ENCODE measurements around the gene TBC1D10A. TPM values are rescaled to one million over a fixed set of nuclear protein-coding genes. Genes with fewer than 3 reads are reported as not detected.

The TBC1D10A gene
- total RNA-seq, 1 experiment from 2014 or later = 12.6 TPM

DNA sequence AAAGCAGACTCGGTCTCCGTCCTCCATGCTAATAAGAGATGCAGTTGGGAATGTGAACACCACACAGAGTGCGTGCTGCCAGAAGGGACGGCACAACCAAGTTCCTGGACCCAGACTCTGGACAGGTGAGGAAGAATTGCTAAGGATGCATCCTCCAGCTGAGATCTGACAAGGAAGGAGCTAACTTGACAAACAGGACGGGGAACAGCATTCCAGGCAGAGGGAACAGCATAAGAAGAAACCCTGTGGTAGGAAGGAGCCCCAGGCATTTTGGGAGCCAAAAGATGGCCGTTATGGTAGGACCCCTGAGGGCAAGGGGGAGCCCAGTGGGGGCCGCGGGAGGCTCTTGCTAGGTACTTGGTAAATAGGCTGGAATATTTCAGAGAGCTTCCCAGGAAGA is 66.1 kb downstream of the TBC1D10A start:
- no TSS peak for BruUV-seq (replicated peaks)
- Histone ChIP-seq H3K9me3 (ENCODE audit: low read length) (no peaks in the 10 kb centered on the region), H3K36me3 (ENCODE audit: low read depth, low read length) (peaks cover 5% of the 10 kb centered on the region; the same call in 1 of the 2 replicates), H3K27me3 (ENCODE audit: low read length) (no peaks in the 10 kb centered on the region), H3K4me1 (ENCODE audit: insufficient read depth, low read length) (peaks cover 31% of the 10 kb centered on the region), H2AFZ (ENCODE audit: low read length) (no peak overlapping the region), H3F3A (ENCODE audit: low read length, unreplicated experiment) (no peaks in the 10 kb centered on the region), H4K20me1 (ENCODE audit: low read length) (no peaks in the 10 kb centered on the region), H3K9ac (ENCODE audit: low read length) (no peak overlapping the region), H3K79me2 (ENCODE audit: low read length) (peaks cover 34% of the 10 kb centered on the region), H3K27ac (ENCODE audit: low read length) (no peak overlapping the region), H3K4me3 (ENCODE audit: low read length) (no peak overlapping the region), H3K9me2 (replicated peaks; ENCODE audit: low read length) (no peaks in the 10 kb centered on the region), H3K4me2 (ENCODE audit: low read length) (no peak overlapping the region)
- no peak for DNase-seq
- ChIA-PET CTCF (no interaction called here), POLR2A (ENCODE audit: unreplicated experiment) (no interaction called here)
- TF ChIP-seq, protein P1, sequence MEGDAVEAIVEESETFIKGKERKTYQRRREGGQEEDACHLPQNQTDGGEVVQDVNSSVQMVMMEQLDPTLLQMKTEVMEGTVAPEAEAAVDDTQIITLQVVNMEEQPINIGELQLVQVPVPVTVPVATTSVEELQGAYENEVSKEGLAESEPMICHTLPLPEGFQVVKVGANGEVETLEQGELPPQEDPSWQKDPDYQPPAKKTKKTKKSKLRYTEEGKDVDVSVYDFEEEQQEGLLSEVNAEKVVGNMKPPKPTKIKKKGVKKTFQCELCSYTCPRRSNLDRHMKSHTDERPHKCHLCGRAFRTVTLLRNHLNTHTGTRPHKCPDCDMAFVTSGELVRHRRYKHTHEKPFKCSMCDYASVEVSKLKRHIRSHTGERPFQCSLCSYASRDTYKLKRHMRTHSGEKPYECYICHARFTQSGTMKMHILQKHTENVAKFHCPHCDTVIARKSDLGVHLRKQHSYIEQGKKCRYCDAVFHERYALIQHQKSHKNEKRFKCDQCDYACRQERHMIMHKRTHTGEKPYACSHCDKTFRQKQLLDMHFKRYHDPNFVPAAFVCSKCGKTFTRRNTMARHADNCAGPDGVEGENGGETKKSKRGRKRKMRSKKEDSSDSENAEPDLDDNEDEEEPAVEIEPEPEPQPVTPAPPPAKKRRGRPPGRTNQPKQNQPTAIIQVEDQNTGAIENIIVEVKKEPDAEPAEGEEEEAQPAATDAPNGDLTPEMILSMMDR (conservative IDR thresholded peaks at IDR 0.05; ENCODE audit: low read depth, low read length) = no peak
- no peak for TF ChIP-seq EZH2phosphoT487 (IDR thresholded peaks at IDR 0.05; ENCODE audit: borderline replicate concordance, low read length)
- TF ChIP-seq EZH2 (IDR thresholded peaks at IDR 0.05; ENCODE audit: low read length, unreplicated experiment) = no peak
- no peak for ATAC-seq
- intact Hi-C loops (cut with micrococcal nuclease) = no loop called here

DNA sequence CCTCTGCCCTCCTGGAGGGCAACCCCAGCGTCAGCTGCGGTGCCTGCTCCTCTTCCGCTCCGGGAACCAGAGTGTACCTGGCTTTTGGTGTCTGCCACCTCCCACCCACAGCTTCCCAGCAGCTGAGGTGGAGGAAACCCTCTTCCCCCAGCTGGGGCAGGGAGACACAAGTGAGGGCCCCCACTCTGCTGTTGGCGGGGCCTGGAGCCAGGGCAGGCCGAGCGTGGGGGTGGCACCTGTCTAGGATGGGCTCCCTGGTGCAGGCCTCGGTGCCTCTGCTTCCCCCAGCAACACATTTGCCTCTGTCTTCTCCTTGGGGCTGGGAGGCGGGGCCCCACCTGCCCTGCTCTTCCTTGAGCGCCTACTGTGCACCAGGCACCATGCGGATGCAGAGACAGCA is 66.5 kb downstream of the TBC1D10A start:
- Histone ChIP-seq H3K4me1 (ENCODE audit: insufficient read depth, low read length) (peaks cover 33% of the 10 kb centered on the region), H3F3A (ENCODE audit: low read length, unreplicated experiment) (no peaks in the 10 kb centered on the region), H4K20me1 (ENCODE audit: low read length) (no peaks in the 10 kb centered on the region), H3K9me3 (ENCODE audit: low read length) (no peaks in the 10 kb centered on the region), H2AFZ (ENCODE audit: low read length) (no peak overlapping the region), H3K79me2 (ENCODE audit: low read length) (peaks cover 38% of the 10 kb centered on the region), H3K4me2 (ENCODE audit: low read length) (no peak overlapping the region), H3K9ac (ENCODE audit: low read length) (no peak overlapping the region), H3K36me3 (ENCODE audit: low read depth, low read length) (peaks cover 5% of the 10 kb centered on the region), H3K27me3 (ENCODE audit: low read length) (no peaks in the 10 kb centered on the region), H3K4me3 (ENCODE audit: low read length) (no peak overlapping the region), H3K27ac (ENCODE audit: low read length) (no peak overlapping the region), H3K9me2 (replicated peaks; ENCODE audit: low read length) (no peaks in the 10 kb centered on the region)
- CTCF ChIA-PET = no interaction called here
- intact Hi-C loops (cut with micrococcal nuclease) = no loop called here
- no peak for TF ChIP-seq EZH2 (IDR thresholded peaks at IDR 0.05; ENCODE audit: low read length, unreplicated experiment)
- TF ChIP-seq EZH2phosphoT487 (IDR thresholded peaks at IDR 0.05; ENCODE audit: borderline replicate concordance, low read length) = no peak
- TF ChIP-seq, protein P1 (conservative IDR thresholded peaks at IDR 0.05; ENCODE audit: low read depth, low read length) = no peak
- DNase-seq (no peak), ATAC-seq (no peak)
- POLR2A ChIA-PET (ENCODE audit: unreplicated experiment) = no interaction called here
- BruUV-seq (replicated peaks) = no TSS peak

DNA sequence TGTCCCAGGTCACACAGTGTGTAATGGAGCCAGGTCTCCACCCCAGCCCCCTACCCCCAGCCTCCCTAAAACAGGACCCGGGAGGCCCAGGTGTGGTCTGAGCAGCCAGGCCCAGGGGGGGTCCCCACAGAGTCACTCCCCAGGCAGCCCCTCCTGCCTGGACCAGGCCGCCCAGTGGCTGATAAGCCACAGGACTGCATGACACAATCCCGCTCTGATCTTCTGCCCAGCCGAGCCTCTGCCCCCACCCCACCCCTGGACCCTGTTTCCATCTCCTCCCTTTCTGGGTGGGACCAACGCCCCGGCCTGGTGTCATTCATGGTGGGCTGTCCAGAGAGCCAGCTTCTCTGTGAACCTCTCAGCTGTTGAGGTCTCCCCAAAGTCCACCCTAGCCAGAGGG is 72.4 kb downstream of the TBC1D10A start:
- ChIA-PET POLR2A (ENCODE audit: unreplicated experiment) (no interaction called here), CTCF (no interaction called here)
- Histone ChIP-seq H3K36me3 (ENCODE audit: low read depth, low read length) (peaks cover 26% of the 10 kb centered on the region), H2AFZ (ENCODE audit: low read length) (no peak overlapping the region), H3K4me2 (ENCODE audit: low read length) (peak overlapping the region; percentile 98), H3F3A (ENCODE audit: low read length, unreplicated experiment) (peaks cover 5% of the 10 kb centered on the region), H3K9me3 (ENCODE audit: low read length) (no peaks in the 10 kb centered on the region), H3K9me2 (replicated peaks; ENCODE audit: low read length) (no peaks in the 10 kb centered on the region), H3K27me3 (ENCODE audit: low read length) (no peaks in the 10 kb centered on the region), H3K27ac (ENCODE audit: low read length) (peak overlapping the region; percentile 99), H3K4me1 (ENCODE audit: insufficient read depth, low read length) (peaks cover 85% of the 10 kb centered on the region), H3K9ac (ENCODE audit: low read length) (peak overlapping the region; percentile 100), H3K79me2 (ENCODE audit: low read length) (peaks cover 95% of the 10 kb centered on the region), H4K20me1 (ENCODE audit: low read length) (no peaks in the 10 kb centered on the region), H3K4me3 (ENCODE audit: low read length) (peak overlapping the region; percentile 75)
- intact Hi-C loops (cut with micrococcal nuclease) = no loop called here
- no peak for ATAC-seq
- no TSS peak for BruUV-seq (replicated peaks)
- no peak for TF ChIP-seq EZH2 (IDR thresholded peaks at IDR 0.05; ENCODE audit: low read length, unreplicated experiment)
- TF ChIP-seq, protein P1 (conservative IDR thresholded peaks at IDR 0.05; ENCODE audit: low read depth, low read length) = no peak
- TF ChIP-seq EZH2phosphoT487 (IDR thresholded peaks at IDR 0.05; ENCODE audit: borderline replicate concordance, low read length) = no peak
- no peak for DNase-seq

Measured in PC-3 (cell line).